ENCODE measurements around the gene GPHN.

GPHN gene

DNA sequence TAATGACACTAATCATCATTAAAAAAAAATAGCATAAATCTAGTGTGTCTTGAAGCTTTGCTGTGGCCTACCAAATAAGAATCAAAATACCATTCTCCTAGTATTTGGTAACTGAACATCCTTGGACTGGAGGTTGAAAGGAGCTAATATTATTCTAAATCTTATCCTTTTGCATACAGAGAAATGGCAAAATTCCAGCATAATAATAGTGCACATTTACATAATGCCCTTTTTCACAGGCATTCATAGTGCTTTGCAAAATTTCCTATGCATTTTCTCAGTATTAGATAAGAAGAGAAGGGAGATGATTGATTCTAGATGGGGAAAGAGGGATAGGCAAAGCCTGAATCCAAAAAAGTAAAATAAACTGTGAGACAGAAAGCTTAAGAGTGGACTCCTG is 35.7 kb upstream of the GPHN start:
- TF ChIP-seq, protein P1, sequence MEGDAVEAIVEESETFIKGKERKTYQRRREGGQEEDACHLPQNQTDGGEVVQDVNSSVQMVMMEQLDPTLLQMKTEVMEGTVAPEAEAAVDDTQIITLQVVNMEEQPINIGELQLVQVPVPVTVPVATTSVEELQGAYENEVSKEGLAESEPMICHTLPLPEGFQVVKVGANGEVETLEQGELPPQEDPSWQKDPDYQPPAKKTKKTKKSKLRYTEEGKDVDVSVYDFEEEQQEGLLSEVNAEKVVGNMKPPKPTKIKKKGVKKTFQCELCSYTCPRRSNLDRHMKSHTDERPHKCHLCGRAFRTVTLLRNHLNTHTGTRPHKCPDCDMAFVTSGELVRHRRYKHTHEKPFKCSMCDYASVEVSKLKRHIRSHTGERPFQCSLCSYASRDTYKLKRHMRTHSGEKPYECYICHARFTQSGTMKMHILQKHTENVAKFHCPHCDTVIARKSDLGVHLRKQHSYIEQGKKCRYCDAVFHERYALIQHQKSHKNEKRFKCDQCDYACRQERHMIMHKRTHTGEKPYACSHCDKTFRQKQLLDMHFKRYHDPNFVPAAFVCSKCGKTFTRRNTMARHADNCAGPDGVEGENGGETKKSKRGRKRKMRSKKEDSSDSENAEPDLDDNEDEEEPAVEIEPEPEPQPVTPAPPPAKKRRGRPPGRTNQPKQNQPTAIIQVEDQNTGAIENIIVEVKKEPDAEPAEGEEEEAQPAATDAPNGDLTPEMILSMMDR (IDR thresholded peaks at IDR 0.05), result no peak
- no peaks in the 10 kb centered on the region for H3K27me3 ChIP-seq
- H3K36me3 ChIP-seq, result no peaks in the 10 kb centered on the region
- no peak for DNase-seq
- intact Hi-C loops (cut with DNase I; ENCODE audit: low total_unique reads), result no loop called here
- no peaks in the 10 kb centered on the region for H3K9me3 ChIP-seq
- no peak overlapping the region for H3K4me3 ChIP-seq
- no peaks in the 10 kb centered on the region for H3K4me1 ChIP-seq
- no peak overlapping the region for H3K27ac ChIP-seq

DNA sequence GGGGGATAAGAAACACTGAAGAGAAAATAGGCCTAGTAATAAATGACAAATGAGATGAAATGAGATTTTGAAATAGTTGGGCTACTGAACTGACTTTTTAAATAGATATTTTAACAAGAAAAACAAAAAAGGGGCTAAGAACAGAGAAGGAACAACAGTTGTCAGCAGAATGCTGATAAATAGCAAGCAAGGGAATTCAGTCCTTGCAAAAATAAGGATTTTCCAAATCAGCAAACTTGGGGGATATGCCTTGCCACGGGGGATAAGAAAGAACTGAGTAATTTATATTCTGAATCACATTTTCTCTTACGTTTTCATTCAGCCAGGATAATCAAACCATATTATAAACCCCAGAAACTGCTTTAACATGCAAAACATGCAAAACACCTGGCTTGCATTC is 34.7 kb upstream of the GPHN start:
- TF ChIP-seq, protein P1 (IDR thresholded peaks at IDR 0.05), result no peak
- no peak for DNase-seq
- H3K27ac ChIP-seq, result no peak overlapping the region
- no peaks in the 10 kb centered on the region for H3K36me3 ChIP-seq
- H3K9me3 ChIP-seq, result no peaks in the 10 kb centered on the region
- no peaks in the 10 kb centered on the region for H3K4me1 ChIP-seq
- intact Hi-C loops (cut with DNase I; ENCODE audit: low total_unique reads), result no loop called here
- no peaks in the 10 kb centered on the region for H3K27me3 ChIP-seq
- H3K4me3 ChIP-seq, result no peak overlapping the region

DNA sequence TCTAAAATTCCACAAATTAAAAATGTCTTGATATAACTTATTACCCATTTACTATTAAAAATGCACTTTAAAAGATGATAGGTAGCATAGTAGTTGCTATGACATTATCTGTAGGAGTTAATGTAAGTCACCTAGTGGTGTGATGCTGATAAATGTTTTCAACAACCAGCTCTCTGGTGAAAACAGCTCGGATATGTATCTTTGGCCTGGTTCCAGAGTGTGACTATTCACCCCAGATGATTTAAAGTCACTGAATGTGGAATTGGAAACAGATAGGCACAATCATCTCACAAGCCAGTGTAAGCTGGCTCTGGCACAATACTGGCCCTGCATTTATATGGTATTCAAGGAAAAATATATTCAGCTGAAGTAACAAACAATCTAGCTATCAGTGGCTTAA is 31.0 kb upstream of the GPHN start:
- no peaks in the 10 kb centered on the region for H3K36me3 ChIP-seq
- TF ChIP-seq, protein P1 (IDR thresholded peaks at IDR 0.05), result no peak
- no peaks in the 10 kb centered on the region for H3K4me1 ChIP-seq
- H3K9me3 ChIP-seq, result no peaks in the 10 kb centered on the region
- H3K27me3 ChIP-seq, result no peaks in the 10 kb centered on the region
- DNase-seq, result no peak
- no peak overlapping the region for H3K4me3 ChIP-seq
- intact Hi-C loops (cut with DNase I; ENCODE audit: low total_unique reads), result no loop called here
- no peak overlapping the region for H3K27ac ChIP-seq

DNA sequence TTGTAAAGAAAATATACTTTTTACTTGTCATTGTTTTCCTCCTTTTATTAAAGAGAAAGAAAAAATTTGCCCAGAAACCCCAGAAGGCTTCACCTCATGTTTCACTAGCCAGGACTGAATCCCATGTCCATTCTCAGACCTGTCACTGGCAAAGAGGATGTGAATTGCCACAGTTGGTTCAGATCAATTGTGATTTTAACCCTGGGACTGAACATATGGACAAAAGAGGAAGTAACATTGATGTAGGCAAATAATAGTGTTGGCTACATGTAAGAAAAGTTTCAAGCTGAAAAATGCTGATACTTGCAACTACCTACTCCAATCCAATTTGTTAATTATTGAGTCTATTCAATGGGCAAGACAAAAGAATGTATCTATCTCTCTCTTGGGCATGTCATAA is 30.4 kb upstream of the GPHN start:
- intact Hi-C loops (cut with DNase I; ENCODE audit: low total_unique reads), result no loop called here
- no peaks in the 10 kb centered on the region for H3K4me1 ChIP-seq
- TF ChIP-seq, protein P1 (IDR thresholded peaks at IDR 0.05), result no peak
- no peaks in the 10 kb centered on the region for H3K9me3 ChIP-seq
- no peak overlapping the region for H3K27ac ChIP-seq
- DNase-seq, result no peak
- no peak overlapping the region for H3K4me3 ChIP-seq
- no peaks in the 10 kb centered on the region for H3K36me3 ChIP-seq
- no peaks in the 10 kb centered on the region for H3K27me3 ChIP-seq

DNA sequence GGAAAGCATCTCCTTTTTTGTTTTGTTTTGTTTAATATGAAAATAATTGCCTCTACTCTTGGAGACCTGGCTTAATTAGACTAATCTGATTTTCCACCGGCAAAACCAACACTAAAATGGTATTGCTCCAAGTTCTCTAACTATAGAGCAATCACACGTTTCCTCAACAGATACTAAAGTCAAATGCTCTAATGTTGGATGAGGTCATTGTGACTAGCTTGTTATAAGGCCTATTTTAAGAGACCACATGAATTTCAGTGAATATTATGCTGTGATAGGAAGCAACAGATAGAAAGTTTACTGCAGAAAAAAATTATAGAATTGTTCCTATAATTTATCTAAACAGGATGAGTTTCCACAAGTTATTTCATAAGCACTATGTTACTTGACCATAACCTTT is 25.1 kb upstream of the GPHN start:
- no peaks in the 10 kb centered on the region for H3K27me3 ChIP-seq
- no peaks in the 10 kb centered on the region for H3K4me1 ChIP-seq
- TF ChIP-seq, protein P1 (IDR thresholded peaks at IDR 0.05), result no peak

DNA sequence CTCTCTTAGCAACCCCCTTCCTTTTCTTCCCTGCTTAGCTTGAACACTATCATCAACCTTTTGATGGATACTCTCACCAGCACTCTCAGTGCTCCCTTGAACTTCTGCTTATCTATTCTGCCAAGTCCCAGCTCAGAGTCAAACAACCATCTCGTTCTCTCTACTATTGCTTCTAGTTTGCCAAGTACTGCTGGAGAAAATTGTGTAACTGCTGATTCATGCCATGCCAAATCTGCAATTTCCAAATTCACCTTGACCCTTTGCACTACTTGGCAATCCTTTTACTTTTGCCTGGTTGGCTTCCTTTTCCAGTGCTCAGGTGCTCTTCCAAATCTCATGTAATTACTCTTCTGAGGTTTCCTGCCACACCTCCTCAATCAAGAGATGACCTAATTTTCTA is 24.6 kb upstream of the GPHN start:
- Histone ChIP-seq H3K27ac (no peak overlapping the region), H3K4me3 (no peak overlapping the region), H3K9me3 (no peaks in the 10 kb centered on the region), H3K27me3 (no peaks in the 10 kb centered on the region), H3K4me1 (no peaks in the 10 kb centered on the region), H3K36me3 (no peaks in the 10 kb centered on the region)
- intact Hi-C loops (cut with DNase I; ENCODE audit: low total_unique reads), result no loop called here
- TF ChIP-seq, protein P1 (IDR thresholded peaks at IDR 0.05), result no peak
- no peak for DNase-seq

More for the DNA sequence above, 25.1 kb upstream of the GPHN start:
- intact Hi-C loops (cut with DNase I; ENCODE audit: low total_unique reads), result no loop called here
- no peaks in the 10 kb centered on the region for H3K9me3 ChIP-seq
- H3K27ac ChIP-seq, result no peak overlapping the region
- DNase-seq, result no peak
- no peaks in the 10 kb centered on the region for H3K36me3 ChIP-seq
- H3K4me3 ChIP-seq, result no peak overlapping the region
